Measurements from ENCODE around the gene ANKRD11. TPM values are rescaled to one million over a fixed set of nuclear protein-coding genes. Genes with fewer than 3 reads are reported as not detected.
"Not testable (repeated sequence)": the region's sequence is repeated elsewhere in the genome, so short reads cannot be mapped to it uniquely, and the experiment has no call there.

Gene ANKRD11
- total RNA-seq, 1 experiment from 2014 or later: 34.4 TPM

- no peak for DNase-seq (ENCODE audit: low spot score)
Observed at GRCh38 chr16:89268987-89269735, 221.2 kb downstream of the ANKRD11 start.

GRCh38 chr16:89268585-89268984, 221.8 kb downstream of the ANKRD11 start:
- DNase-seq (ENCODE audit: low spot score): no peak

GRCh38 chr16:89267746-89268145, 222.6 kb downstream of the ANKRD11 start:
- not testable (repeated sequence) for DNase-seq (ENCODE audit: low spot score)

- DNase-seq (ENCODE audit: low spot score): no peak
Observed at GRCh38 chr16:89266521-89267134, 223.7 kb downstream of the ANKRD11 start.

- no peak for DNase-seq (ENCODE audit: low spot score)
Observed at GRCh38 chr16:89265647-89266046, 224.7 kb downstream of the ANKRD11 start.

- no peak for DNase-seq (ENCODE audit: low spot score)
Observed at GRCh38 chr16:89264800-89265550, 225.4 kb downstream of the ANKRD11 start.

GRCh38 chr16:89261691-89262563, 228.4 kb downstream of the ANKRD11 start:
- DNase-seq (ENCODE audit: low spot score): no peak

- DNase-seq (ENCODE audit: low spot score): not testable (repeated sequence)
Observed at GRCh38 chr16:89259901-89260300, 230.5 kb downstream of the ANKRD11 start.

GRCh38 chr16:89257757-89258465, 232.4 kb downstream of the ANKRD11 start:
- DNase-seq (ENCODE audit: low spot score): no peak

GRCh38 chr16:89257281-89257731, 233.1 kb downstream of the ANKRD11 start:
- no peak for DNase-seq (ENCODE audit: low spot score)

GRCh38 chr16:89256651-89257254, 233.6 kb downstream of the ANKRD11 start:
- DNase-seq (ENCODE audit: low spot score): no peak

- DNase-seq (ENCODE audit: low spot score): no peak
Observed at GRCh38 chr16:89253548-89254287, 236.6 kb downstream of the ANKRD11 start.

- no peak for DNase-seq (ENCODE audit: low spot score)
Observed at GRCh38 chr16:89248196-89248982, 242.0 kb downstream of the ANKRD11 start.

- not testable (repeated sequence) for DNase-seq (ENCODE audit: low spot score)
Observed at GRCh38 chr16:89247734-89248075, 242.7 kb downstream of the ANKRD11 start.

GRCh38 chr16:89246903-89247733, 243.2 kb downstream of the ANKRD11 start:
- peak; percentile 50 for DNase-seq (ENCODE audit: low spot score)

- no peak for DNase-seq (ENCODE audit: low spot score)
Observed at GRCh38 chr16:89246383-89246902, 243.9 kb downstream of the ANKRD11 start.

GRCh38 chr16:89244754-89245153, 245.6 kb downstream of the ANKRD11 start:
- no peak for DNase-seq (ENCODE audit: low spot score)

- DNase-seq (ENCODE audit: low spot score): not testable (repeated sequence)
Observed at GRCh38 chr16:89244264-89244663, 246.1 kb downstream of the ANKRD11 start.
